Sigmoid colon (tissue), 4 donors: ENCODE measurements around the gene MORC2.

Source experiments
- CTCF ChIP-seq, 4 experiments: fragments of 450-650 bp in 3 of 4; fragments of 200-600 bp in 1 of 4; IDR thresholded peaks; one replicate each; pipeline ENCODE4 v1.5.1; 2016 to 2019; ENCODE audit warnings: antibody characterized with exemption in 4 of 4, mild to moderate bottlenecking in 3 of 4, moderate library complexity in 2 of 4
- POLR2AphosphoS5 ChIP-seq, 4 donors: sonication (generic); formaldehyde crosslinking; IDR thresholded peaks; one replicate each; pipeline ENCODE4 v1.6.1; 2017; ENCODE audit warnings: antibody characterized with exemption in 4 of 4

- TF ChIP-seq CTCF (IDR thresholded peaks at IDR 0.05) = no peak
- no peak for TF ChIP-seq POLR2AphosphoS5 (IDR thresholded peaks at IDR 0.05)
These were observed 34.5 kb downstream of the MORC2 start for GRCh38 chr22:30934053-30934452.
